NCI-H526 treated with DMSO at 0.1 percent for 48 hours (cell line): ENCODE measurements around the gene ZBTB33.

Experiments used
- DNase-seq: peaks from one replicate; lab custom pipeline; 2025; lab: John Stamatoyannopoulos, UW

The ZBTB33 gene

DNA sequence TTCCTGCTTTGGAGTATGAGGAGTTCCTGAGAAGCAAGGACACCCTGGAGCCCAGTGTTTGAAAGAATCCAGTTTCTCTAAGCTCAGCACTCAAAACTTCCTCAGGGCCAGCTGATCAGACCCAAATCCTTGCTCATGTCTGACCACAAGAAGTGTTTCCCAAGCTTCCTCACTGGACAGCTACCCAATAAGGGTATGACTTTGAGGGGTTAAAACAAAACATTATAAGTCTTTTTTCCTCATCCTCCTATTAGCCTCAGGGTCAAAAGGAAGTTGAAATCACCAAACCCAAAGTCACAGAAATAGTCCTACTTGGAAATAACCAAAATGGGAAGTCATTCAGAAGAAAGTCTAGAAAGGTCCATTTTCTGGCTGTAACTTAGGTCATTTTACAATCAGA, 13.7 kb downstream of the ZBTB33 start:
- DNase-seq, result no peak

DNA sequence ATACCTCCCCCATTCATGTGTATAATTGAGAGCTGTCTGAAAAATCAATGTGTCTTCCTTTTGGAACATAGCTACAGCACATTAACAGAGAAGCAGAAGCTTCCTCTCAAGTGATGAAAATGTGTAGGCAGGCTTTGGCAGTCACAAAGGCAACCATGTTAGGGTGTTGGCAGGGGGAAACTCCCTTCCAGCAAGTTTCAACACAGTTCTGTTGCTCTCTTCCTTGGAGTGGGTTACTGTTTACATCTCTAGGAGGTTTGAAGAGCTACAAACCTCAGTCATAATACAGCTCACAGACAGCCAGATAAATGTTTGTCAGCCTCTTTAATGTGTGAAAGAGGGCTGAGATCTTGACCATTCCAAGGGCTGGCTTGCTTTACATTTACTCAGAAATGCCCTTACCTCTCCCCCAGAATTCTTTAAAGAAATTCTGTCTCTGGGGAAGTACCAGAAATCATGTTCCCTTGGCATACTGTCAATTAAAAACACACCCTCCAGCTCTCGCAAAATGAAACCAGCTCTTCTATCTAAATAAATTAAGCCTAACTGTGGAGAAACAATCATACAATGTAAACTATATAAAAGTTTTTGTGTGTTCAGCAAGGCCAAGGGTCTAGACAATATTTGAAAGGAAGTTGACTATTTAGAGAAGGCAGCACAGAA, 18.9 kb downstream of the ZBTB33 start:
- no peak for DNase-seq

- no peak for DNase-seq
These were observed 20.0 kb downstream of the ZBTB33 start for GRCh38 chrX:120270567-120270966.

- no peak for DNase-seq
These were observed 20.6 kb downstream of the ZBTB33 start for GRCh38 chrX:120271218-120271617.

- DNase-seq, result no peak
These were observed 23.5 kb downstream of the ZBTB33 start for GRCh38 chrX:120274145-120274544.

DNA sequence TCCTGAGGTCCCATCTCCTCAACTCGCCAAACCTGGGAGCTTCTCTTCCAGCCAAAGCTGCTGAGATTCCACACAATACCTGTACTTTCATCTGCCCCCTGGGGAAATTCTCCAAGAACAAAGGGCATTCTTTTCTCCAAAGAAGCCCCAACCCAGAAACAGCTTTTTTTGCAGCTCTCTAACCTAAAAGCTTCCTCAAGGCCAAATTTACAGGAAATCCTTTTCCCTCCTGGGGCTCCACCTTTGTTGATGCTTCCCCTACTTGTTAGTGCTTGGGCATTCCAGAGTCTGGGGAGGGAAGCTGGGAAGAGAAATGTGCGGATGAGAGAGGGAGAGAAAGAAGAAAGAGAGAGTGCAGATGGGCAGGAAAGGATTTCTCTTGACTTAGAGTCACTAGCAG, 24.3 kb downstream of the ZBTB33 start:
- DNase-seq, result no peak

- no peak for DNase-seq
These were observed 30.5 kb downstream of the ZBTB33 start for GRCh38 chrX:120281021-120281624.

- DNase-seq, result no peak
These were observed 31.1 kb downstream of the ZBTB33 start for GRCh38 chrX:120281761-120282160.

DNA sequence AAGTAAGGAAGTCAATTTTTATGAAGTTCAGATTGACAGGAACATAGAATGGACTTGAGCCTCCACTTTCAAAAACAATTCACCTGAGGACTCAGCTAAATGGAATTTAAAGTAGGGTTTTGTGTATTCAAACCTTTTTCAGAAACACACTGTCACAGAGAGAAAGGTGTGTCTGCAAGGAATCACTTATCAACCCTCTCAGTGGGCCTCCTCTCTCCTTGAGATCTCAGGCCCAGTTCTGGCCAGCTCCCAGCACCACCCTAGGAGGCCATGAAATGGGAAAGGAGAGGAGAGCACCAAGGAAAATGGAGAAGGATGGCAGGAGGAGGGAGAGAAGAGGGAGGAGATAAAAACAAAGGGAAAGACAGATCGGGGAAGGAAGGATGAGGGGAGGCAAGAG, 32.1 kb downstream of the ZBTB33 start:
- no peak for DNase-seq

- DNase-seq, result no peak
These were observed 36.3 kb downstream of the ZBTB33 start for GRCh38 chrX:120286733-120287512.

DNA sequence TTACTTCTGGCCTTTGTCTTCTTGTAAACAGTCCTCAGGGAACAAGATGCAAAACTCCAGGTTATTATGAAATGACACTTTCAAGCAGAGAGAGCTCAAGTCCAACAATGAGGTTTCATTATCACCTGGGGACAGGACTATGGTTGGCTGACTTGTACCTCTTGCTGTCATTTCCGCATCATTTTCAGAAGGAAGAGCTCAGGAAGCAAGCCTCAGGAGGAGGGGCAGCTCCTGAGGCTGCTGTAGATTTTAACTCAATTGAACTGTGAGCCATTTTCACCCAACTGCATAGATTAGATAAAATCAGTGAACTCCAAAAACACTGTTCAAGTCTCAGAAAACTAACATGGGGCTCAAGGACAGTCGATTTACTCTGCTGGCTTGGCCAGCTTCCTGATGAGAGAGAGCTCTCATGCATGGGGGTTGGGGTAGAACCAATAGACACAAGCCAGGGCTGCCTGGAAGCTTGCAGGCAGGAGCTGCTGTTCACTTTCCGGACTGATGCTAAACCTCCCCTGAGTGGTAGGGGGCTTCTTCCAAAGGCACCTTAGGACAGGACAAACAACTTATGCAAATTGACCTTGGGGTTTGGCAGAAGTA, 37.0 kb downstream of the ZBTB33 start:
- DNase-seq, result no peak

GRCh38 chrX:120290107-120290506, 39.5 kb downstream of the ZBTB33 start:
- DNase-seq, result no peak

DNA sequence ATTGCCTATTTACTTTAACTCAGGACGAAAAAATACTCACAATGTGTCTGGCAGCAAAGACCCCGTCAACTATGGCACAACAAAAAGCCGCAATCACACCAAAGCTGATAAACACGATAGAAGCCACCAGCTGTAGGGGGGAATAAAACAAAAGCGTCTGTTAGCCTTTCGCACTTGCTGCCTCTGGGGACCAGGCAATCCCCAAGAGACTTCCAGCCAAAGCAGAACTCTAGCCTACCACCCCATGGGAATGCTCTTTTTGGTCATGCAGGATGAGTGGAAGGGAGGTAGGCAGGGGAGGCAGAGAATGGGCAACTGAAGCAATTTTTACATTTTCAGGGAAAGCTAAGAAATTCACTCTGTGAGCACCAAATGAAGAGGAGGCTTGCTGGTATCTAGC, 40.6 kb downstream of the ZBTB33 start:
- DNase-seq, result peak; percentile 5

- no peak for DNase-seq
These were observed 42.4 kb downstream of the ZBTB33 start for GRCh38 chrX:120293015-120293414.

DNA sequence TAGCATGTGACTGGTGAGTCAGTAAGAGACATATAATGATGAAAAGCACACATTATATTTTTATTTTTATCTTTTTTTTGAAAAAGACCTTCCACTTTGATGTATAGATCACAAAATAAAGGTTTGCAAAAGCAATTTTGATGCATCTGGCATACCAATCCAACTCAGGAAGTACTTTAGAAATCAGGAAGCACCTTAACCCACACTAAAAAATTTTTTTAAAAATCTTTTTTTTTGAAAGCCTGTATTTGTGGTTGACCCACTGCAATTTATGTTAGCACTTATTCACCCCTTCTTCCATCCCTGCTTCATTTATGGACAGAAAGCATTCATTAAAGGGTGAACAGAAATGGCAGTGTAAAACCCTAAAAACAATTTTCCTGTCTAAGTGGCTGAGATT, 44.0 kb downstream of the ZBTB33 start:
- DNase-seq, result no peak

GRCh38 chrX:120297923-120298322, 47.3 kb downstream of the ZBTB33 start:
- DNase-seq, result no peak

DNA sequence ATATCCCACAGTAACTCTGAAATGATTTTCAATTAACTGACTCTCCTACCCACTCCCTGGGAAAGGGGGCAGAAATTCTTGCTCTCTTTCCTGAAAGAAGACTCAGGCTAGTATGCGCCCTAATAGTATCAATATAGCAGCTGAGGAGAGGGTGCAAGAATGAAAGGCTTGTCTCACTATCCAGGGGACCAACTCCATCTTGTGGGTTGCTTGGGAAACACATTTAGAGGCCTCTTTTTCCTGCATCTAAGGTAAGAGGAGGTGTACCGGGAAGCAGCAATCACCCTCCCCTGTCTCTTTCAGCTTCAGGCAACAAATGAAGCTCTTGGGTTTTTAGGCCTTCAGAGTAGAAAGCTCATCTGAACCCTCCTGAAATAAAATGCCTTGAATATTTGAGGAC, 49.3 kb downstream of the ZBTB33 start:
- DNase-seq, result no peak

DNA sequence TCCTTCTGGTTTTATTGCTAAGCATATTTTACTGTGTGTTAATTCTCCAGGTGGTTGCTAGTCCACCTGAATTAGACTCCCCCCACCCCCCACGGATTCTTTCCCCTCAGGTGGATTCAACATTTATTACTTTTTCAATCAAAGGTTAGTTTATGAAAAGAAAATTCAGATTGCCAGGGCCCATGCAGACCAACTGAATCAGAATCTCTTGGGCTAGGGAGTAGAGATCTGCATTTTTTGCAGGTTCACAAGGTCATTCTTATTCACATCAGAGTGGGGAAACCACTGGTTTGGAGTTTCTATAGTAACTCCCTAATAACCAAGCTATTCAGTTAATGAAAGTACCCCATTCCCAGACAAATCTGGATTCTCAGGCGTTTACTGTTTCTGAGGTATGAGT, 50.9 kb downstream of the ZBTB33 start:
- no peak for DNase-seq

DNA sequence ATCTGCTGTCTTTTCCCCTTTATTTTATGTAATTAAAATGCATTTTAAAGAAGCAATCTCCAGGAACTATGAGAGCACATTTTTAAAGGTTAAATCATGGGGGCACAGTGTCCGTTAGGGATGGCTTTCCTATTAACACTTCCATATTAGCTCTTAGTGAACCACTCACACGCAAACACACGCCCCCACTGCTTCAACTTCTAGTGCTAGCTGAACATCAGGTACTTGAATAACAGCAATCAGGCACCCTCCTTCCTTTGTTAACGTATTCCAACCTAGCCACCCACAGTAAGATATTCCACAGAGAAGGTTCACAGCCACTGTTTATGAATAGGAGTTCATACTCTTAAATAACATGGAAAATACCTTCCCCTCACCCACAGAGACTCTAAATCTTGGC, 51.3 kb downstream of the ZBTB33 start:
- DNase-seq, result no peak

GRCh38 chrX:120302434-120302833, 51.8 kb downstream of the ZBTB33 start:
- no peak for DNase-seq

DNA sequence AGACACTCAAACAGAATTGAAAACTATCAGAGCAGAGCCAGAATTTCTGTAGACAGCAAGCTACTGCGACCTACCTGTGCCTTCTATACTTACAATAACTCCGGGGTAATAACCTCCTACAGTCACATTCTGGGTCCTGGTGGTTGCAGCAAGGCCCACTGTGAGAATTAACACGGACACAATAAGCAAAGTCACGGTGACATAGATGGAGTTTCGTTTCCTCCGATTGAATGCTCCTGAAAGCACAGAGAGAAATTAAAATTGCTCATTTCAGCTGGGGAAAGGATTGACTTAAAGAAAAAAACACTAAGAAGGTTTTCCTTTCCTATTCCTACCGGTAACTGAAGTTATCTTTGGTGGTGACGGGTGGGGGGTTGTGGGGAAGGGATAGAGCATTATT, 53.6 kb downstream of the ZBTB33 start:
- no peak for DNase-seq

GRCh38 chrX:120305531-120306141, 55.0 kb downstream of the ZBTB33 start:
- DNase-seq, result no peak

DNA sequence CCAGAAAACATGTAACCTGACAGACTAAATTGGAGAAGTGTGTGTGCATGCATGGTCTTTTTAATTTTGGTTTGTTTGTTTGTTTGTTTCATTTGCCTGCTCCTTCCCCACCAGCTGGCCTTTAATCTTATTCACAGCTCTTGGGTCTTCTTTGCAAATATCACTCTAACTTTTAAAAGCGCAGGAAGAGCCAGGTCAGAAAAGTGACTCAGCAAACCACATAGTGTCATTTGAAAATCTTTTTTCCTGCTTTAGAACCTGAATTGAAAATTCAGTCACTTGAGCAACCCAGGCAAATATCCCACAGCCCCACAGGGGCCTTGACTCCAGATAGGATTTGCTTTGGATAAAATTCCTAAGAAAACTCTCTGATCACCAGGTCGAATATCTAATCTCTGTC, 56.0 kb downstream of the ZBTB33 start:
- no peak for DNase-seq
